Spleen (tissue), 11 donors: ENCODE results near the gene NRXN3. TPM values are rescaled to one million over a fixed set of nuclear protein-coding genes. Genes with fewer than 3 reads are reported as not detected.

ENCODE experiments used
- DNase-seq: peaks from one replicate; pipeline ENCODE4 v3.0.0-alpha.2; 2020
- H3K27ac ChIP-seq, 8 donors: fragments of 200-600 bp; sonication (generic) in 7 of 8; 1 replicate in 4 of 8; 2 replicates in 4 of 8; pipeline versions ENCODE4 v1.5.0 to v1.8.0; 2016 to 2021; ENCODE audit warnings: inconsistent platforms in 4 of 8, mild to moderate bottlenecking in 4 of 8, moderate library complexity in 1 of 8
- H3K27me3 ChIP-seq, 7 donors: fragments of 200-600 bp; sonication (generic) in 6 of 7; replicated peaks in 1 of 7; 1 replicate in 4 of 7; 2 replicates in 3 of 7; pipeline versions ENCODE4 v1.5.0 to v1.8.0; 2016 to 2021; ENCODE audit warnings: inconsistent platforms in 3 of 7, mild to moderate bottlenecking in 1 of 7
- H3K36me3 ChIP-seq, 6 donors: fragments of 200-600 bp; sonication (generic) in 5 of 6; 1 replicate in 4 of 6; 2 replicates in 2 of 6; pipeline versions ENCODE4 v1.5.0 to v1.8.0; 2016 to 2021; ENCODE audit warnings: inconsistent platforms in 2 of 6
- H3K4me1 ChIP-seq, 6 donors: fragments of 200-600 bp; sonication (generic) in 5 of 6; 1 replicate in 3 of 6; 2 replicates in 3 of 6; pipeline versions ENCODE4 v1.5.0 to v1.8.0; 2016 to 2021; ENCODE audit warnings: inconsistent platforms in 3 of 6
- H3K4me3 ChIP-seq, 8 donors: fragments of 200-600 bp; sonication (generic) in 7 of 8; 1 replicate in 4 of 8; 2 replicates in 4 of 8; pipeline versions ENCODE4 v1.5.0 to v1.8.0; 2016 to 2021; ENCODE audit warnings: inconsistent platforms in 4 of 8, mild to moderate bottlenecking in 4 of 8, moderate library complexity in 2 of 8
- H3K9me3 ChIP-seq, 8 donors: fragments of 200-600 bp; sonication (generic) in 7 of 8; 1 replicate in 4 of 8; 2 replicates in 4 of 8; pipeline versions ENCODE4 v1.5.0 to v1.8.0; 2016 to 2021; ENCODE audit warnings: inconsistent platforms in 4 of 8
- POLR2A ChIP-seq, 3 donors: fragments of 450-650 bp; IDR thresholded peaks; one replicate each; pipeline ENCODE4 v1.5.1; 2017; ENCODE audit warnings: antibody characterized with exemption in 3 of 3, mild to moderate bottlenecking in 1 of 3
- POLR2AphosphoS5 ChIP-seq, 3 donors: sonication (generic); formaldehyde crosslinking; IDR thresholded peaks; one replicate each; pipeline ENCODE4 v1.5.1; 2017; ENCODE audit warnings: antibody characterized with exemption in 3 of 3
- WGBS, 5 donors: extraction: QIAGEN DNeasy Blood & Tissue Kit in 3 of 5; methylation state at CpG; one replicate each; pipeline versions ENCODE4 v1.1.5 to v1.1.7; 2013 to 2018; 5-methylcytosine and 5-hydroxymethylcytosine counted together
- intact Hi-C: fragments of 100-400 bp; cut with DNase I; formaldehyde crosslinking; loops from one replicate; pipeline ENCODE4 v1.15.0; 2023; ENCODE audit warnings: low total_unique reads
- polyA plus RNA-seq, 3 donors: library from polyadenylated mRNA; stranded (reverse); fragments of 200-250 nt; gene quantifications; one replicate each; pipeline ENCODE4 v1.2.1, GENCODE V29; 2013
- total RNA-seq, 7 donors: library from RNA; depleted of rRNA in 3 of 7; stranded (reverse); fragments of >200 nt in 3 of 7; fragmentation: NEBNext Ultra II Directional in 4 of 7; extraction: Animal tissue kit (Norgen Biotek cat#: 25700) in 4 of 7; gene quantifications; one replicate each; pipeline versions ENCODE4 v1.1.0 to v1.2.1, GENCODE V29; 2016 to 2021
- TF ChIP-seq, protein P1 (sequence below), 11 experiments: fragments of 200-600 bp in 7 of 11; fragments of 450-650 bp in 4 of 11; sonication (generic) in 4 of 11; IDR thresholded peaks in 8 of 11; conservative IDR thresholded peaks in 3 of 11; 1 replicate in 7 of 11; 2 replicates in 4 of 11; pipeline versions ENCODE4 v1.4.0 to v1.8.0; 2016 to 2021; ENCODE audit warnings: antibody characterized with exemption in 11 of 11, inconsistent platforms in 4 of 11, mild to moderate bottlenecking in 1 of 11
- donor health status: healthy with polysubstance abuse.
- donor health status: DM: no; HTN: no; CAD: no; lungs with moderate emphysema.
- donor health status: DM: no; HTN: no; CAD: no.
- donor health status: Bipolar disorder and iron deficiency.
- donor health status: healthy.
- donor health status: DM: no; HTN: no; CAD: no.
- donor health status: DM: yes; HTN: yes; CAD: no.

The NRXN3 gene
- total and polyA plus RNA-seq, 10 donors, result 0.21 to 11.5 (median 1.6) TPM

DNA sequence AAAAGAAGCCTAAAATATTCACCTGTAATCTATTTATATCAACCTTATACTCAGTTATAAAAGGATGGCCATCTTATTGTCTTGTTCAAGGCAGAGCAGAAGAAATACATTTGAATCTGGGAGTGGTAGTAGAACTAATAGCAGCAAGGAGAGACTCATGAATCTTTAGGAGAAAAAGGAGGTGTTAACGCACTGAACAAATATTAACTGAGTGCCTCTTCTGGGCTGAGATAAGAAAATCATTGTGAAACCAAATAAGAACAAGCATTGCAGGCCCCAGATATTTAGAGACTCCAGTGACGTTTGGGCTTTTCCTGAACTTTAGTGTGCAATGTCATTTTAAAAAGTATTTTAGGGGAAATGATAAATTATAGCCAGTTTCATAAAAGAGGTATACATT lies 1250.6 kb downstream of the NRXN3 start:
- 31 to 49% (median 40%) methylated on average over 2 of the region's 2 CpGs for WGBS, 5 donors
- intact Hi-C loops, result no loop called here

DNA sequence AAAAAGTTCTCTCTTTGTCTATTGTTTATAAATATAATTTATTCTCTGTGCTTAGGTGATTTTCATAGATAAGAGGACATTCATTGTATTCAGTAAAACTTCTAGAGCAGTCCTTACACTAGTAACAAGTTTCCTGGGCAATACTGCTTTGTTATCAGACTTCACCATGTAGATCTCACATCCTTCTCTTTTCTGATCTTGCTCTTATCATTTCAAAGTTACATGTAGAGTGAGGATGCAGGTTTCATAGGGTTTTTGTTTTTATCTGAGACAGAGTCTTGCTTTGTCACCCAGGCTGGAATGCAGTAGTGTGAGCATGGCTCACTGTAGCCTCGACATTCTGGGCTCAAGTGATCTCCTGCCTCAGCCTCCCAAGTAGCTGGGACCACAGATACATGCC lies 1251.6 kb downstream of the NRXN3 start:
- 21 to 43% (median 25%) methylated on average over 1 of the region's 1 CpG for WGBS, 5 donors
- no peak for DNase-seq
- H3K4me3 ChIP-seq, result no peak overlapping the region
- TF ChIP-seq POLR2A (IDR thresholded peaks at IDR 0.05) (no peak), POLR2AphosphoS5 (IDR thresholded peaks at IDR 0.05) (no peak)
- TF ChIP-seq, protein P1, sequence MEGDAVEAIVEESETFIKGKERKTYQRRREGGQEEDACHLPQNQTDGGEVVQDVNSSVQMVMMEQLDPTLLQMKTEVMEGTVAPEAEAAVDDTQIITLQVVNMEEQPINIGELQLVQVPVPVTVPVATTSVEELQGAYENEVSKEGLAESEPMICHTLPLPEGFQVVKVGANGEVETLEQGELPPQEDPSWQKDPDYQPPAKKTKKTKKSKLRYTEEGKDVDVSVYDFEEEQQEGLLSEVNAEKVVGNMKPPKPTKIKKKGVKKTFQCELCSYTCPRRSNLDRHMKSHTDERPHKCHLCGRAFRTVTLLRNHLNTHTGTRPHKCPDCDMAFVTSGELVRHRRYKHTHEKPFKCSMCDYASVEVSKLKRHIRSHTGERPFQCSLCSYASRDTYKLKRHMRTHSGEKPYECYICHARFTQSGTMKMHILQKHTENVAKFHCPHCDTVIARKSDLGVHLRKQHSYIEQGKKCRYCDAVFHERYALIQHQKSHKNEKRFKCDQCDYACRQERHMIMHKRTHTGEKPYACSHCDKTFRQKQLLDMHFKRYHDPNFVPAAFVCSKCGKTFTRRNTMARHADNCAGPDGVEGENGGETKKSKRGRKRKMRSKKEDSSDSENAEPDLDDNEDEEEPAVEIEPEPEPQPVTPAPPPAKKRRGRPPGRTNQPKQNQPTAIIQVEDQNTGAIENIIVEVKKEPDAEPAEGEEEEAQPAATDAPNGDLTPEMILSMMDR (IDR thresholded peaks at IDR 0.05 in 8 of 11, conservative IDR thresholded peaks at IDR 0.05 in 3 of 11), result no peak
- H3K27me3 ChIP-seq, result no peaks in the 10 kb centered on the region
- H3K36me3 ChIP-seq, result no peaks in the 10 kb centered on the region
- H3K27ac ChIP-seq, result no peak overlapping the region
- no peaks in the 10 kb centered on the region for H3K9me3 ChIP-seq
- intact Hi-C loops, result no loop called here
- no peaks in the 10 kb centered on the region for H3K4me1 ChIP-seq

More for the DNA sequence above, 1250.6 kb downstream of the NRXN3 start:
- Histone ChIP-seq H3K36me3 (no peaks in the 10 kb centered on the region), H3K4me3 (no peak overlapping the region), H3K27ac (no peak overlapping the region), H3K27me3 (no peaks in the 10 kb centered on the region), H3K4me1 (no peaks in the 10 kb centered on the region), H3K9me3 (no peaks in the 10 kb centered on the region)
- DNase-seq, result no peak
- TF ChIP-seq, protein P1 (IDR thresholded peaks at IDR 0.05 in 8 of 11, conservative IDR thresholded peaks at IDR 0.05 in 3 of 11), result no peak
- TF ChIP-seq POLR2AphosphoS5 (IDR thresholded peaks at IDR 0.05) (no peak), POLR2A (IDR thresholded peaks at IDR 0.05) (no peak)

DNA sequence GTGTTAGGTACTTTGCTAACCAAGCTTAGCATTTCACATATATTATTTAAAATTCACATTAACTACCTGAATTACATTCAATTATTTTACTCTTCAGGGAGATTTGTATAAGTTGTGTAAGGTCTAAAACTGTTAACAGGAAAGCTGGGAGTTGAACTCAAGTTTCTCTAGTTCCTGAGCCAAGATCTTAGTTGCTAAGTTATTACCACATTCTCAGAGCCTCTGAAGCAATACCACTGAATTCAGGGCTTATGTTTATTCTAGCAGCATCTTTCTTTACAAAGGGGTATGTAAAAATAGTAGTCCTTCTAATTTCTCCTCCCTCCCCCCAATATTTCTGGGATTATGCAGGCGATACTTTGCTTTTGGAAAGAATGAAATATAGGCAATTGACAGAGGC lies 1254.3 kb downstream of the NRXN3 start:
- Histone ChIP-seq H3K4me1 (no peaks in the 10 kb centered on the region), H3K27ac (no peak overlapping the region), H3K4me3 (no peak overlapping the region), H3K9me3 (no peaks in the 10 kb centered on the region), H3K27me3 (no peaks in the 10 kb centered on the region), H3K36me3 (no peaks in the 10 kb centered on the region)
- no peak for DNase-seq
- TF ChIP-seq, protein P1 (IDR thresholded peaks at IDR 0.05 in 8 of 11, conservative IDR thresholded peaks at IDR 0.05 in 3 of 11), result no peak
- TF ChIP-seq POLR2AphosphoS5 (IDR thresholded peaks at IDR 0.05), result no peak
- no peak for TF ChIP-seq POLR2A (IDR thresholded peaks at IDR 0.05)
- WGBS, 5 donors, result 63 to 93% (median 87%) methylated on average over 1 of the region's 1 CpG
- intact Hi-C loops, result no loop called here

DNA sequence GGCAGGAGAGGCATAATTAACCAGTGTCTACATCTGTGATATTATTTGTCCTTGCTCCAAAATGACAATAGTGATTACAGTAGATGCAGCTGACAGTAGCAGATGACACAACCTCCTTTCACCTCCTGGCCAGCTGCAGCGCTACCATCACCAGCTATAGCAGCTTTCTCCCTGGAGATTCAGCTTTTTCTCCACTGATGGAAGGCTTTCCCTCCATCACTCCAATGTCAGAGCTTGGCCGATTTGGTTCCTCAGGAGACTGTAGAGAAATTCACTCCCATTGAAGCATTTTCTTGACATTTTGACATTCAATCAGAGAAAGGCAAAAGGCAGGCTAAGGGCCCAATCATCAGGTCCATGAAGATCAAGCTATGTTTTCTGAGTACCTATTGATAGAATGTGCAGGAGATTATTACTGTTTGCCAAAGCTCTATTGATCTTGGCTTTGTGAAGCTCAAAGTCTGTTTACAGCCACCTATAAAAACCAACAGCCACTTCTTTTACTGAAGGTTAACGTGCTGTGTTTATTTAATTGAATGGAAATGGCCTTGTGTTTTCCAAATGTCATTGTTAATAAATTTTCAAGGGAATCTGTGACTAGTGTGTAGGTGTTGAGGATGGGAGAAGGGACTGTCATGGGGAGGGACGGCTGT lies 1256.1 kb downstream of the NRXN3 start:
- intact Hi-C loops, result no loop called here
- DNase-seq, result no peak
- H3K4me3 ChIP-seq, result no peak overlapping the region
- H3K36me3 ChIP-seq, result no peaks in the 10 kb centered on the region
- no peaks in the 10 kb centered on the region for H3K27me3 ChIP-seq
- no peaks in the 10 kb centered on the region for H3K9me3 ChIP-seq
- H3K27ac ChIP-seq, result no peak overlapping the region
- 76 to 90% (median 88%) methylated on average over 4 of the region's 4 CpGs for WGBS, 5 donors
- no peak for TF ChIP-seq POLR2AphosphoS5 (IDR thresholded peaks at IDR 0.05)
- TF ChIP-seq, protein P1 (IDR thresholded peaks at IDR 0.05 in 8 of 11, conservative IDR thresholded peaks at IDR 0.05 in 3 of 11), result no peak
- no peak for TF ChIP-seq POLR2A (IDR thresholded peaks at IDR 0.05)
- no peaks in the 10 kb centered on the region for H3K4me1 ChIP-seq
